NCI-H187 (cell line): ENCODE data around the gene SYNE1.
"Not testable (repeated sequence)": the region's sequence is repeated elsewhere in the genome, so short reads cannot be mapped to it uniquely, and the experiment has no call there.

Experiments used
- DNase-seq, 2 experiments: peaks; one replicate each; lab custom pipeline; 2025; lab: John Stamatoyannopoulos, UW

Gene SYNE1

DNA sequence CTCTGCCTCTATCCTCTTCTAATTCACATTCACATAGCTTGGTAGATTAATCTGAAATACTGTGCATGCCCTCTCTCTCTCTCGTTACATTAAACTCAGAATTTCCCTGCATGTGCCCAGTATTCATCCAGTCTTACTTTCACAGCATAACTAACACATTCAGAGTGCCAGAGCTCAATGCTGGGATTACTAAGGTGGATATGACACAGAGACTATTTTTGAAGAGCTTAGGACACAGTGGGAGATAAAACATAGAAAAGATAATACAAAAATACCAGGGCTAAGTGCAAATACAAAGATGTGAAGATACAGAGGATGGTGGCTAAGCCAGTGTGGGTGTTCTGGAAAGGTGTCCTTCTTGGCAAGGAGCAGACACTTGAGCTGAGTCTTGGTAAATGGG, 6.3 kb downstream of the SYNE1 start:
- DNase-seq = no peak

GRCh38 chr6:152625213-152625612, 11.9 kb downstream of the SYNE1 start:
- DNase-seq = no peak

GRCh38 chr6:152614776-152615175, 22.4 kb downstream of the SYNE1 start:
- DNase-seq = not testable (repeated sequence)

- DNase-seq = no peak
Measured at GRCh38 chr6:152609125-152609670, 28.0 kb downstream of the SYNE1 start.

GRCh38 chr6:152605941-152606340, 31.2 kb downstream of the SYNE1 start:
- no peak for DNase-seq

DNA sequence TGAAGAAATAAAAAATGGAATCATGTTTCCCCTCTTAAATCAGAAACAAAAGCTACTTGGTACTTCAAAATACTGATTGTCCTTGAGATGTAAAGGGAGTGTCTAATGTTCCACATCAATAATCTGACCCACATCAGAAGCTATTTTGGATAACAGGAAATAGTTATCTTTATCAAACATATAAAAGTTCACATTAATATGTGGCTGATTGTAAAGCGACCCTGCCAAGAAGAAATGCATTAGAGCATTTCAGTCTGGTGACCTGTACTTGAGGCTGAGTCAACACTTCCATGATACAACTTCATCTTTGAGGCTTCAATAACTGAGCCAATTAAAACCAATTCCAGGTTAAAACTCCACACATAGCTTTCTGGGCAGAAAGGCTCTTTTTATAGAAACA, 31.8 kb downstream of the SYNE1 start:
- DNase-seq = no peak

DNA sequence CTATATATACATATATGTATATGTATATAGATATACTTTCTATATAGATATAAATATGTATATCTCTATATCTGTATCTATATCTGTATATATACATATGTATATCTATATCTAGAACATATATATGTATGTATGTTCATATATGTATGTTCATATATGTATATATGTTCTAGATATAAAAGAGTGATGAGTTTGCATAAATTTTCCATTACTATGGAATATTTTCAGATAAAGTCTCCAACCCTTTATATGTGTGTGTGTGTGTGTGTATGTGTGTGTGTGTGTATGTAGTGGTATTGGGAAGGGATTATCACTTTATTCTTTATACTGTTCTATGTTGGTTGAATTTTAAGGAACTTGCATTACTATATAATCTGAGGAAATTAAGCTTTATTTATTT, 33.3 kb downstream of the SYNE1 start:
- DNase-seq = no peak

DNA sequence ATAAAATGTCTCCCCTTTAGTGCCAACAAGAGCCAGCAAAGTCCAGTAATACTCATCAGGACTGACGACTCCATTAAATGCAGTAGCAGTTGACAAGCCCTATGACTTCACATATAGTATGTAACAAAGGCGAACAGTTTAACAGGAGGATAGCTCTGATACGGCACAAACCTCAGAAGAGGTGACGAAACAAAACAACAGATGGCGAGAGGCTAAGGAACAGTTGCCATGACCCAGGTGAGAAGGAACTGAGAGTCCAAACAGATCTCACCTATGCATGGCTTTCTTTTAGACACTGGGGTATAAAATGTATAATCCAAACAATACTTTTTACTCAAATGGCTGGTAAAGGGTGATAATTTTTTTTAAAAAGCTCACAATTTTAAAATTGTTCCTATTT, 37.1 kb downstream of the SYNE1 start:
- DNase-seq = no peak

DNA sequence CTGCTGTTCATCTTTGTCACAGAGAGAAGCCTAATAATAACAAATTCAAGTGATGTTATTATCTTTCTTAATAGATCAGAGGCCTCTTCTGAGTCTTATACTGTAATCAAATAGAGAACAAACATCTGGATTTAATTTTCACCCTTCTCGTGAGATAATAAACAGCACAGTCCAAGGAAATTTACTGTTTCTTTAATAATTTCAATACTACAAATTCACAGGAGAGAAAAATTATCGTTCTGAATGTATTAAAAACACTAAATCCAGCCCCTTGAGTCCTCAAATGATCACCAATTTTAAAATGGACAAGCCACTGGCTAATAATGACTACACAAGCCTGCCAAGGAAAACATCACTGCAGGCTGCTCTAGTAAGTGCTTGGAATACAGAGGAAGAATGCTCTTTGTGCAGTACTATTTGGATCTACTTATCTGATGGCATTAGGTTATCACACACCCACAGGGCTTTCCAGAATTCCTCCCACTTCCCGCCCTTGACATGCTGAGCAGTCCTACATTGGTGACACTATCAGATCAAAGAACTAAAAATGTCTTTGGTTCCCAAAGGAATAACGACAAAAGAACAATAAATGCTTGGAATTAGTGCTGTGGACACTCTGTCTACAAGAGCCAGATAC, 38.1 kb downstream of the SYNE1 start:
- no peak for DNase-seq

GRCh38 chr6:152598421-152598820, 38.7 kb downstream of the SYNE1 start:
- DNase-seq = no peak

GRCh38 chr6:152596726-152597125, 40.4 kb downstream of the SYNE1 start:
- no peak for DNase-seq

GRCh38 chr6:152595499-152595898, 41.7 kb downstream of the SYNE1 start:
- no peak for DNase-seq

DNA sequence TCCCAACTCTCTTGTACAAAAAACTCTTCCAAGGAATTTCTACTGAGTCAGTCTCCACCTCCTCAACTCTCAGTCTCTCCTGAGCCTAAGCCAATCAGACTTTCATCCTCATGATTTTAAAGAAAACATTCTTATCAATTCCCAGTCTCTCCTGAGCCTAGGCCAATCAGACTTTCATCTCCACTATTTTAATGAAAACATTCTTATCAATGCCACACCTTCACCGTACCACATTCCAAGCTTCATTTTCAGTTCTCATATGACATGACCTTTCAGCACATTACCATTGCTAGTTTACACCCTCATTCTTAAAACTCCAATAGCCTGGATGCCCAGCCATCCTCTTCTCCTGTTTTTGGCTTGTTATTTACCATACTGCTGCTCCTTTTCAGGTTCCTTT, 42.5 kb downstream of the SYNE1 start:
- DNase-seq = no peak

- no peak for DNase-seq
Measured at GRCh38 chr6:152588456-152588855, 48.7 kb downstream of the SYNE1 start.

- DNase-seq = no peak
Measured at GRCh38 chr6:152587473-152587872, 49.7 kb downstream of the SYNE1 start.

DNA sequence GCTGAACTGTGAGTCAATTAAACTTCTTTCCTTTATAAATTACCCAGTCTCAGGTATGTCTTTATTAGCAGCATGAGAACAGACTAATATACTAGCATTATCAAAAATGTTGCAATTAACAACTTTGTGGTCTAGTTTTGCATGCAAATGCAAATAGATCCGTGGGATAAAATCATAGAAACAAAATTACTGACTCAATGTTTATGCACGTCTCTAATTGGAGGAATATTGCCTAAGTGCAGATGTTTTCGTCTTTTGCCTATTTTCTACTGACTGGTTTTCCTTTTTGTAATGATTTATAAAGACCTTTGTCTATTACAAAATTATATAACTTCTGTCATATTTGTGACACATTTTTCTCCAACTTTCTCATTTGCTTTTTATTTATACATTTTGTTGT, 51.9 kb downstream of the SYNE1 start:
- DNase-seq = no peak

- DNase-seq = no peak
Measured at GRCh38 chr6:152583888-152584287, 53.3 kb downstream of the SYNE1 start.

DNA sequence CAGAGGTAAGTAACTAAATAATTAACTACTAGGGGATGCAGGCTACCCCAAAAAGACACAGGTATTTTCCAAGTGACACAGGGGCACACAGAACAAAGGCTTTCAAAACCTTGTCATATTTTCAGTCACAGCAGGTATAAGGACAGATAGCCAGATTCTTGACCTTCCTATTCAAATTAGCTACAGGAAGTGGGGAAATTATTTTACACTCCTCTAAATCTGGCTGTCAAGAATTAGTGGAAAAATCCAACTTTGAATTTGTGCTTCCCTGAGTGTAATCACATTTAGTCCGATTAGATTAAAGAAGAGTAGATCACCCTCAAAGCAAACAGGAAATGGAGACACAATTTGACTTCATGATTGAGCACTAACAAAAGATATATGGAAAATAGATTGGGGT, 60.6 kb downstream of the SYNE1 start:
- no peak for DNase-seq

DNA sequence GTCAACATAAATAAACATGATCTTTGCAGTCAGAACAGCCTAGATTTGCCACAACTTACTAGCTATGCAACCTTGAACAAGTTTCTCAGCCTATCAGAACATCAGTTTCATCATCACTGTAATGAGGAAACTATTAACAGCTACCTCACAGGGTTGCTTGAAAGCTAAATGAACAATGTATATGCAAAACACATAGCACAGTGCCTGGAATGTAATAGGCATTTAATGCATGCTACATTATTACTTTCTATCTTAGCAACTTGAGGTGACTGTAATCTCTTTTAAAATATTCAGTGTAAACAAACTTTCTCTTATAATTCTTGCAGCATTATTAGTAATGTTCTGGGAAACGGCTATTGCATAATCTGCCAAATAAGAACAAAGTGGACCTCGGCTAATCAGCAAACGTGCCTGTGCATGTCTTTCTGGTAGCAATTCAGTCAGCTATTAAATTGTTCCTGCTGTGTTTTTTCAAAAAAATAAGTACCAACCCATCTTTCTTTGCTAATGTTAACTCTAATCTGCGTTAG, 61.5 kb downstream of the SYNE1 start:
- no peak for DNase-seq

DNA sequence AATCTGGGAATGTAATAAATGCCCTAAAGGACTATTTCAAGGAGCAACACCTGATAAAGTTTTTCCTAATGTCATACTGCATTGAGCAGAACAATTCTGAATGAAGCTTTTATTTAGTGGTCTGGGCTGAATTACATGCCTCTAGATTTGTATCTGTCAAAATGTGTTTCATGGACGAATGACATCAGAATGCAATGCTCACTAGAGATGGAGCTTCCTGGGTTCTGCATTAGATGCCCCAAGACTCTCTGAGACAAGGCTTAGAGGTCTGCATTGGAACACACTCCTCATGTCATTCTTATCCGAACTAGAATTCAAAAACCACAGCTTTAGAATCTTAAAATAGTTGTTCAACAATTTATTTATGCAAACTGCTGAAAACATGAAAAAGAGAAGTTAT, 62.0 kb downstream of the SYNE1 start:
- no peak for DNase-seq

- no peak for DNase-seq
Measured at GRCh38 chr6:152573762-152574161, 63.4 kb downstream of the SYNE1 start.

- DNase-seq = no peak
Measured at GRCh38 chr6:152572338-152573088, 64.6 kb downstream of the SYNE1 start.

DNA sequence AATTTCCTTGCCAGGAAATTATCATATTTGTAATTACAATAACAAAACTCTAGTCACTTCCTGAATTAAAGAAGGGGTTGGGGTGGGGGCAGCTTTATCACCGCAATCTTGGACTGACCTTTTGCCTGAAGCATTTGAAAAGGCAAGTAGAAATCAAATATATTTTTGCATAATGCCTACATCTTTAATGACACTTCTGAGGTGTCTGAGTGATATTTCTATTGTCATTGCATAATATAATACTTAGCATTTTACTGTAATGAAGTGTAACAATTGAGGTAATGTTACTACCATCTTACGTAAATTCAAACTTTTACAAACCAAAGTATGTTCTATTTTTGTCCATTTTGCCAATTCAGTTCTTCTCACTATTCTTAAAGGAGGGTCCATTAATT, 65.2 kb downstream of the SYNE1 start:
- DNase-seq = no peak
